Stomach (tissue), 9 donors: ENCODE measurements around the gene RPN2. TPM values are rescaled to one million over a fixed set of nuclear protein-coding genes. Genes with fewer than 3 reads are reported as not detected.

Experiments
- DNase-seq, 2 donors: peaks; one replicate each; pipeline versions ENCODE4 v3.0.0 to v3.0.0-alpha.2; 2013 to 2019
- H3K27ac ChIP-seq, 5 donors: fragments of 200-600 bp in 4 of 5; sonication (generic) in 4 of 5; one replicate each; pipeline ENCODE4 v1.5.1; 2013 to 2019; ENCODE audit warnings: mild to moderate bottlenecking in 1 of 5, moderate library complexity in 1 of 5
- H3K27me3 ChIP-seq, 3 donors: fragments of 200-600 bp; sonication (generic); one replicate each; pipeline ENCODE4 v1.5.1; 2017 to 2019; ENCODE audit warnings: mixed run types in 1 of 3
- H3K36me3 ChIP-seq, 4 donors: fragments of 200-600 bp; sonication (generic); 1 replicate in 3 of 4; 2 replicates in 1 of 4; pipeline ENCODE4 v1.5.1; 2016 to 2019
- H3K4me1 ChIP-seq, 4 donors: fragments of 200-600 bp; sonication (generic); one replicate each; pipeline ENCODE4 v1.5.1; 2016 to 2019
- H3K4me3 ChIP-seq, 4 donors: fragments of 200-600 bp; sonication (generic) in 3 of 4; one replicate each; pipeline ENCODE4 v1.5.1; 2016 to 2019; ENCODE audit warnings: mild to moderate bottlenecking in 1 of 4
- H3K9me3 ChIP-seq, 4 donors: fragments of 200-600 bp; sonication (generic); one replicate each; pipeline ENCODE4 v1.5.1; 2016 to 2019
- EP300 ChIP-seq: sonication (generic); formaldehyde crosslinking; IDR thresholded peaks from one replicate; pipeline ENCODE4 v1.6.1; 2017; ENCODE audit warnings: antibody characterized with exemption
- POLR2A ChIP-seq, 4 donors: fragments of 450-650 bp; IDR thresholded peaks; one replicate each; pipeline ENCODE4 v1.6.1; 2016; ENCODE audit warnings: antibody characterized with exemption in 4 of 4, control low read depth in 2 of 4, mild to moderate bottlenecking in 1 of 4, moderate library complexity in 1 of 4
- POLR2AphosphoS5 ChIP-seq, 3 donors: sonication (generic); formaldehyde crosslinking; IDR thresholded peaks; one replicate each; pipeline ENCODE4 v1.6.1; 2016; ENCODE audit warnings: antibody characterized with exemption in 3 of 3
- WGBS, 5 donors: extraction: QIAGEN DNeasy Blood & Tissue Kit in 3 of 5; methylation state at CpG; one replicate each; pipeline versions ENCODE4 v1.1.5 to v1.1.7; 2013 to 2018; 5-methylcytosine and 5-hydroxymethylcytosine counted together
- intact Hi-C: fragments of 100-400 bp; cut with DNase I; formaldehyde crosslinking; loops from one replicate; pipeline ENCODE4 v1.15.1; 2023; ENCODE audit warnings: low total_unique reads
- polyA plus RNA-seq, 3 donors: library from polyadenylated mRNA; stranded (reverse); fragments of 200-250 nt; gene quantifications; one replicate each; pipeline ENCODE4 v1.2.3, GENCODE V29; 2013
- total RNA-seq, 5 donors: library from RNA; depleted of rRNA; stranded (reverse); fragments of >200 nt; gene quantifications; one replicate each; pipeline versions ENCODE4 v1.1.0 to v1.2.3, GENCODE V29; 2014 to 2016
- TF ChIP-seq, protein P1 (sequence below), 7 experiments: fragments of 450-650 bp in 4 of 7; fragments of 200-600 bp in 3 of 7; sonication (generic) in 3 of 7; IDR thresholded peaks; one replicate each; pipeline ENCODE4 v1.5.1; 2016 to 2019; ENCODE audit warnings: antibody characterized with exemption in 7 of 7, control low read depth in 2 of 7, mild to moderate bottlenecking in 1 of 7
- donor health status: healthy with polysubstance abuse.
- donor health status: Bipolar disorder and iron deficiency.
- donor health status: healthy.

Gene RPN2
- total and polyA plus RNA-seq, 8 donors: 32.5 to 163 (median 85.3) TPM

DNA sequence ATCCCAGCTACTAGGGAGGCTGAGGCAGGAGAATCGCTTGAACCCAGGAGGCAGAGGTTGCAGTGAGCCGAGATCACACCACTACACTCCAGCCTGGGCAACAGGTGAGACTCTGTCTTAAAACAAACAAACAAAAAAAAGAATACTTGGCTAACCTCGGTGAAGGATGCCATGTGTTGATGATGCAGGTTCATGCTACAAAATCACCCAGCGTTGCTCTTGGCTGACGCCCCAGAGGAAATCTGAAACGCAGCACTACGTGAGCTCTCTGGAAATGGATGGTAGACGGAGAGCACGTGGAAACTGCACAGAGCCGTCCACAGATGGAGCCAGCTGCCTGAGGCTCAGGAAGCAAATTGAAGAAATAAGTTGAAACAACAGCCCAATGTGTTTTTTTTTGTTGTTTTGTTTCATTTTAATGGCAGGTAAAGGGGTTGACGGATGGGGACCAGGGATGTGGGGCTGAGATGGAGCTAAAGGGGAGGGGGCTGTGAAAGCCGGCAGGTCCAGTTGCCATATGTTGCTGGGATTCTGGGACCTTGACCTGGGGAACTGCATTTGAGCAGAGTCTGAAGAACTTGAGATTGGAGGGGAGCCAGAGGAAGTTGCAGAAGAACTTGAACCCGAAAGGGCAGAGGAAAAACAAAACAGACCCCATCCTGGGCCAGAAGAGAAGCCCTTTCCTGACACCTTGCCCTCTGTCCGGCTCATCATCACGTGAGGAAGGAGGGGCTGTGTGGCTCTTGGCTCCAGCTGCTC, 97.5 kb downstream of the RPN2 start:
- intact Hi-C loops: no loop called here
- H3K4me3 ChIP-seq: no peak overlapping the region
- H3K9me3 ChIP-seq: no peaks in the 10 kb centered on the region
- peak overlapping the region in 4 of 5 donors; percentile 27 to 63 (median 44) for H3K27ac ChIP-seq
- peak; percentile 59 to 89 for DNase-seq
- peaks cover 8 to 24% (median 9%) of the 10 kb centered on the region in 4 donors for H3K4me1 ChIP-seq
- 16 to 20% (median 19%) methylated on average over 15 of the region's 15 CpGs for WGBS, 5 donors
- no peaks in the 10 kb centered on the region for H3K36me3 ChIP-seq
- no peaks in the 10 kb centered on the region for H3K27me3 ChIP-seq
- TF ChIP-seq EP300 (no peak), POLR2A (IDR thresholded peaks at IDR 0.05) (no peak), POLR2AphosphoS5 (IDR thresholded peaks at IDR 0.05) (peak in 1 of 3 donors; percentile 45)
- TF ChIP-seq, protein P1, sequence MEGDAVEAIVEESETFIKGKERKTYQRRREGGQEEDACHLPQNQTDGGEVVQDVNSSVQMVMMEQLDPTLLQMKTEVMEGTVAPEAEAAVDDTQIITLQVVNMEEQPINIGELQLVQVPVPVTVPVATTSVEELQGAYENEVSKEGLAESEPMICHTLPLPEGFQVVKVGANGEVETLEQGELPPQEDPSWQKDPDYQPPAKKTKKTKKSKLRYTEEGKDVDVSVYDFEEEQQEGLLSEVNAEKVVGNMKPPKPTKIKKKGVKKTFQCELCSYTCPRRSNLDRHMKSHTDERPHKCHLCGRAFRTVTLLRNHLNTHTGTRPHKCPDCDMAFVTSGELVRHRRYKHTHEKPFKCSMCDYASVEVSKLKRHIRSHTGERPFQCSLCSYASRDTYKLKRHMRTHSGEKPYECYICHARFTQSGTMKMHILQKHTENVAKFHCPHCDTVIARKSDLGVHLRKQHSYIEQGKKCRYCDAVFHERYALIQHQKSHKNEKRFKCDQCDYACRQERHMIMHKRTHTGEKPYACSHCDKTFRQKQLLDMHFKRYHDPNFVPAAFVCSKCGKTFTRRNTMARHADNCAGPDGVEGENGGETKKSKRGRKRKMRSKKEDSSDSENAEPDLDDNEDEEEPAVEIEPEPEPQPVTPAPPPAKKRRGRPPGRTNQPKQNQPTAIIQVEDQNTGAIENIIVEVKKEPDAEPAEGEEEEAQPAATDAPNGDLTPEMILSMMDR (IDR thresholded peaks at IDR 0.05): peak in 2 of 7 experiments; percentile 11 to 34

- H3K4me1 ChIP-seq: peaks cover 8 to 24% (median 9%) of the 10 kb centered on the region in 4 donors
- peak overlapping the region in 3 of 5 donors; percentile 41 to 63 (median 47) for H3K27ac ChIP-seq
- no peaks in the 10 kb centered on the region for H3K27me3 ChIP-seq
- no peak for DNase-seq
- no peaks in the 10 kb centered on the region for H3K9me3 ChIP-seq
- H3K36me3 ChIP-seq: no peaks in the 10 kb centered on the region
- H3K4me3 ChIP-seq: no peak overlapping the region
- intact Hi-C loops: no loop called here
- TF ChIP-seq EP300 (no peak), POLR2A (IDR thresholded peaks at IDR 0.05) (no peak), POLR2AphosphoS5 (IDR thresholded peaks at IDR 0.05) (no peak)
- TF ChIP-seq, protein P1 (IDR thresholded peaks at IDR 0.05): no peak
- whole genome bisulfite sequencing, 5 donors: 61 to 76% (median 73%) methylated on average over 2 of the region's 2 CpGs
Measured at GRCh38 chr20:37277253-37277593, 98.1 kb downstream of the RPN2 start.

- no peak overlapping the region for H3K27ac ChIP-seq
- H3K27me3 ChIP-seq: no peaks in the 10 kb centered on the region
- no peaks in the 10 kb centered on the region for H3K9me3 ChIP-seq
- H3K4me3 ChIP-seq: no peak overlapping the region
- no peak for TF ChIP-seq EP300
- H3K36me3 ChIP-seq: no peaks in the 10 kb centered on the region
- no peak for DNase-seq
- WGBS, 5 donors: 81 to 88% (median 83%) methylated on average over 12 of the region's 12 CpGs
- H3K4me1 ChIP-seq: peaks cover 8 to 24% (median 9%) of the 10 kb centered on the region in 4 donors
- intact Hi-C loops: no loop called here
Measured at GRCh38 chr20:37278966-37279590, 99.9 kb downstream of the RPN2 start.

GRCh38 chr20:37279820-37280219, 100.7 kb downstream of the RPN2 start:
- intact Hi-C loops: no loop called here
- no peaks in the 10 kb centered on the region for H3K27me3 ChIP-seq
- TF ChIP-seq, protein P1 (IDR thresholded peaks at IDR 0.05): no peak
- TF ChIP-seq POLR2A (IDR thresholded peaks at IDR 0.05): no peak
- no peak for TF ChIP-seq EP300
- TF ChIP-seq POLR2AphosphoS5 (IDR thresholded peaks at IDR 0.05): no peak
- DNase-seq: no peak
- H3K4me3 ChIP-seq: no peak overlapping the region
- H3K36me3 ChIP-seq: no peaks in the 10 kb centered on the region
- H3K27ac ChIP-seq: no peak overlapping the region
- H3K9me3 ChIP-seq: no peaks in the 10 kb centered on the region
- H3K4me1 ChIP-seq: peaks cover 8 to 23% (median 9%) of the 10 kb centered on the region in 4 donors
- 57 to 73% (median 66%) methylated on average over 7 to 8 of the region's 8 CpGs for WGBS, 5 donors
